ENCODE data around the gene ABCC4.

DNA sequence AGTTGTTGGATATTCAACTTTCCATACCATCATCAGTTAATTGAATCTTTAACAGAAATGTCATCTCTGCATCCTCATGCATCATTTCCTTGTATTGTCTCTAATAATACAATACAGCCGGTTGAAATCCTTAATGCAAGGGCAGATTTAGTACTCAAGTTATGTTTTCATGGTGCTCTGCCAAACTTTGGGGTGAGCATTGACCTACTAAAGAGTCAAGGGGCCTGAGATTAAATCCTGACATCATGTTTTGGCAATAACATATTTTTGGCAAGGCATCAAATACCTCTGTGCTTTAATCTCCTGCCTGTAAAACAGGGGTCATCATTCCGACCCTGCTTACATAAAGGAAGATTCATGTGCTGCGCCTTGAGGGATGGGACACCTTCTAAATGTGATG, 42.7 kb upstream of the ABCC4 start:
- no peak for TF ChIP-seq CTCF (IDR thresholded peaks at IDR 0.05; ENCODE audit: low read depth, low read length, missing input control)
- TF ChIP-seq GABPA (IDR thresholded peaks at IDR 0.05 in 1 of 2, conservative IDR thresholded peaks at IDR 0.05 in 1 of 2) = no peak
- TF ChIP-seq RXRA (IDR thresholded peaks at IDR 0.05) = no peak
- no peak for TF ChIP-seq ATF3 (IDR thresholded peaks at IDR 0.05)
- TF ChIP-seq, protein P1, sequence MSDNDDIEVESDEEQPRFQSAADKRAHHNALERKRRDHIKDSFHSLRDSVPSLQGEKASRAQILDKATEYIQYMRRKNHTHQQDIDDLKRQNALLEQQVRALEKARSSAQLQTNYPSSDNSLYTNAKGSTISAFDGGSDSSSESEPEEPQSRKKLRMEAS (IDR thresholded peaks at IDR 0.05) = no peak
- no peak for TF ChIP-seq TAF1 (conservative IDR thresholded peaks at IDR 0.05)
- no peak for TF ChIP-seq SP1 (IDR thresholded peaks at IDR 0.05)
- TF ChIP-seq, protein P2, sequence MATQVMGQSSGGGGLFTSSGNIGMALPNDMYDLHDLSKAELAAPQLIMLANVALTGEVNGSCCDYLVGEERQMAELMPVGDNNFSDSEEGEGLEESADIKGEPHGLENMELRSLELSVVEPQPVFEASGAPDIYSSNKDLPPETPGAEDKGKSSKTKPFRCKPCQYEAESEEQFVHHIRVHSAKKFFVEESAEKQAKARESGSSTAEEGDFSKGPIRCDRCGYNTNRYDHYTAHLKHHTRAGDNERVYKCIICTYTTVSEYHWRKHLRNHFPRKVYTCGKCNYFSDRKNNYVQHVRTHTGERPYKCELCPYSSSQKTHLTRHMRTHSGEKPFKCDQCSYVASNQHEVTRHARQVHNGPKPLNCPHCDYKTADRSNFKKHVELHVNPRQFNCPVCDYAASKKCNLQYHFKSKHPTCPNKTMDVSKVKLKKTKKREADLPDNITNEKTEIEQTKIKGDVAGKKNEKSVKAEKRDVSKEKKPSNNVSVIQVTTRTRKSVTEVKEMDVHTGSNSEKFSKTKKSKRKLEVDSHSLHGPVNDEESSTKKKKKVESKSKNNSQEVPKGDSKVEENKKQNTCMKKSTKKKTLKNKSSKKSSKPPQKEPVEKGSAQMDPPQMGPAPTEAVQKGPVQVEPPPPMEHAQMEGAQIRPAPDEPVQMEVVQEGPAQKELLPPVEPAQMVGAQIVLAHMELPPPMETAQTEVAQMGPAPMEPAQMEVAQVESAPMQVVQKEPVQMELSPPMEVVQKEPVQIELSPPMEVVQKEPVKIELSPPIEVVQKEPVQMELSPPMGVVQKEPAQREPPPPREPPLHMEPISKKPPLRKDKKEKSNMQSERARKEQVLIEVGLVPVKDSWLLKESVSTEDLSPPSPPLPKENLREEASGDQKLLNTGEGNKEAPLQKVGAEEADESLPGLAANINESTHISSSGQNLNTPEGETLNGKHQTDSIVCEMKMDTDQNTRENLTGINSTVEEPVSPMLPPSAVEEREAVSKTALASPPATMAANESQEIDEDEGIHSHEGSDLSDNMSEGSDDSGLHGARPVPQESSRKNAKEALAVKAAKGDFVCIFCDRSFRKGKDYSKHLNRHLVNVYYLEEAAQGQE (IDR thresholded peaks at IDR 0.05) = no peak
- no peak for TF ChIP-seq RAD21 (IDR thresholded peaks at IDR 0.05)
- TF ChIP-seq EGR1 (IDR thresholded peaks at IDR 0.05; ENCODE audit: low read depth in 2 of 2) = no peak
- TF ChIP-seq, protein P3, sequence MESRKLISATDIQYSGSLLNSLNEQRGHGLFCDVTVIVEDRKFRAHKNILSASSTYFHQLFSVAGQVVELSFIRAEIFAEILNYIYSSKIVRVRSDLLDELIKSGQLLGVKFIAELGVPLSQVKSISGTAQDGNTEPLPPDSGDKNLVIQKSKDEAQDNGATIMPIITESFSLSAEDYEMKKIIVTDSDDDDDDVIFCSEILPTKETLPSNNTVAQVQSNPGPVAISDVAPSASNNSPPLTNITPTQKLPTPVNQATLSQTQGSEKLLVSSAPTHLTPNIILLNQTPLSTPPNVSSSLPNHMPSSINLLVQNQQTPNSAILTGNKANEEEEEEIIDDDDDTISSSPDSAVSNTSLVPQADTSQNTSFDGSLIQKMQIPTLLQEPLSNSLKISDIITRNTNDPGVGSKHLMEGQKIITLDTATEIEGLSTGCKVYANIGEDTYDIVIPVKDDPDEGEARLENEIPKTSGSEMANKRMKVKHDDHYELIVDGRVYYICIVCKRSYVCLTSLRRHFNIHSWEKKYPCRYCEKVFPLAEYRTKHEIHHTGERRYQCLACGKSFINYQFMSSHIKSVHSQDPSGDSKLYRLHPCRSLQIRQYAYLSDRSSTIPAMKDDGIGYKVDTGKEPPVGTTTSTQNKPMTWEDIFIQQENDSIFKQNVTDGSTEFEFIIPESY (IDR thresholded peaks at IDR 0.05) = no peak
